Activated naive CD4-positive, alpha-beta T cell treated with Interleukin-2 at 50 U/mL for 16 hours (primary cell): ENCODE results near the gene ZC3H4.
"Not testable (repeated sequence)": the region's sequence is repeated elsewhere in the genome, so short reads cannot be mapped to it uniquely, and the experiment has no call there.

Source experiments
- DNase-seq: peaks from one replicate; pipeline ENCODE4 v3.0.0-alpha.2; 2020

Gene ZC3H4

GRCh38 chr19:47107202-47107952 is 6.2 kb downstream of the ZC3H4 start:
- DNase-seq = peak; percentile 41

GRCh38 chr19:47106821-47107201 is 6.8 kb downstream of the ZC3H4 start:
- DNase-seq = no peak

DNA sequence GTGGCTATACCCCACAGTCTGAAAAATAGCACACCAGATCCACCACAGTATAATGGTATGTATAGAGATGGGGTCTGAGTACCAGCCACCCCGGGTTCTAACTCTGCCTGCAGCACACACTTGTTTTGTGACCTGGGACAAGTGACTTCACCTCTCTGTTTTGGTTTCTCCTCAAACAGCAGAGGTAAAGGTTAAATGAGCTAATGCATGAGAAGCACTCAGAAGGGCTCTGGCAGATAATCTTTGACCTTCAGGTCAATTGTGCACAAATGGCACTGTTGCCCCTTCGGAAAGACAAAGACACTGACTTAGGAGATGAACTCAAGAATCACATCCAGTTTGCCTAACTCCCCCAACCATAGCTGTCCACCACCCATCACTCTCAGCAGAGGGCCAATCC is 7.7 kb downstream of the ZC3H4 start:
- DNase-seq = no peak

DNA sequence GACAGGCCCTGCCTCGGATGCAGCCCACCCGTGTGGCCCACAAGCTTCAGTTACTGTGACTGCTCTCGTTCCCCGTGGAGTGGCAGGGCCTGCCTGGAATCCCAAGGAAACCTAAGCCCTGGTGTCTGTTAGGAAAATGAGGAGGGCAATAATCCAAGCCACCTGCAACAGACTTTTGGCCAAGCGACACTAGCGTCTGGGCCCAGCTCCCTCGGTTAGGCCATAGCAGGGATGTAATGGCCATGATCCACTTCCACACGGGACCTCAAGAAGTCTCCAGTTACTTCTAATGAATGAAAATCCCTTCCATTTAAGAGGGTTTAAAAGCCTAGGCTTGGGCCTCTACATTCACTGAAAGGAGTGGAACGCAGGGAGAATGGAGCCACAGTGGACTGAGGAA is 8.9 kb downstream of the ZC3H4 start:
- DNase-seq = no peak

- no peak for DNase-seq
These were observed 11.1 kb downstream of the ZC3H4 start for GRCh38 chr19:47102346-47103060.

GRCh38 chr19:47101116-47101515 is 12.5 kb downstream of the ZC3H4 start:
- not testable (repeated sequence) for DNase-seq

DNA sequence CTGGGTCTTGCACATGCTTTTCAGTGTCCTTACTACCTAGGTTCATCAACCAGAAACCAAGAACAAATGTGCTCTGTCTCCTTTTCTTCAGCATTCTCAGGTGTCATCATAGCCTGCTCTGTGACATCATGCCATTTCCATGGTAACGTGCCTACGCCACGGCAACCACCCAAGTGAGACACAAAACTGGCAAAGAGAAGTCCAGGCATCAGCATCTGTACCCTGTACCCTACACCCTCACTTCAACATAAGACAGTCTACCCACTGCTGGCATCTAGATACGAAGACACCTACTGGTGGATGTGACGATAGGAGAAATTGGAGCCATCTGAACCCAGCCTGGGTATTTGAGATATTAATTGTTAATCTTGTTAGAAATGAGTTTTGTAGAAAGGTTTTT is 13.3 kb downstream of the ZC3H4 start:
- DNase-seq = no peak

GRCh38 chr19:47099576-47100050 is 14.0 kb downstream of the ZC3H4 start:
- no peak for DNase-seq

- no peak for DNase-seq
These were observed 15.0 kb downstream of the ZC3H4 start for GRCh38 chr19:47098608-47099007.

- no peak for DNase-seq
These were observed 16.0 kb downstream of the ZC3H4 start for GRCh38 chr19:47097396-47098201.

GRCh38 chr19:47096721-47097120 is 16.9 kb downstream of the ZC3H4 start:
- no peak for DNase-seq

GRCh38 chr19:47096100-47096704 is 17.4 kb downstream of the ZC3H4 start:
- no peak for DNase-seq

DNA sequence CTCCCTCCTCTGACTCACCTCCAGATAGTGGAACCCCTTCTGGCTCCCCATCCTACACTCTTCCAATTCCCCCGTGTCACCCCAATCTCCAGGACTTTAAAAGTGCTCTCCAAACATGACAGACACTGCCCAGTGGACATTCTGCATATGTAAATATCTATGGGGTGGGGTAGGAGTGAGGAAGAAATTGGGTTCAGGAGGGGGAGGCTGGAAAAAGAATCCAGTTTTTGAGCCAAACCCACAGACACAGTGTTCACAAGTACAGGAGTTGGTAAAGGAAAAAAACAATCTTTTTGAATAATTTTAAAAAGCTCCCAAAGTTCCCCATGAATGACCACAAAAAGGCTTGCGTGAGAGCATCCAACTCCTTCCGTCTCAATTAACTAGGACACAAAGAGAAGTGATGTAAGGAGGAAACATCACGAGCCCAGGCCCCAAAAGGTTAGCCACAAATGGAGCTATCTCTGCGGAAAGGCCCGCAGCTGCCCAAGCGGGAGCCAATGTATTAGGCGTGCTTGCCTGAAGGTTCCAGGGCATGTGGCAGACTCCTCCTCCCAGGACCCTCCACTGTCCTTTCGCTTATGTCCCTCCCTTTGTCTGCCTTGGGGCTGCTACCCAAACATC is 18.0 kb downstream of the ZC3H4 start:
- DNase-seq = peak; percentile 28

DNA sequence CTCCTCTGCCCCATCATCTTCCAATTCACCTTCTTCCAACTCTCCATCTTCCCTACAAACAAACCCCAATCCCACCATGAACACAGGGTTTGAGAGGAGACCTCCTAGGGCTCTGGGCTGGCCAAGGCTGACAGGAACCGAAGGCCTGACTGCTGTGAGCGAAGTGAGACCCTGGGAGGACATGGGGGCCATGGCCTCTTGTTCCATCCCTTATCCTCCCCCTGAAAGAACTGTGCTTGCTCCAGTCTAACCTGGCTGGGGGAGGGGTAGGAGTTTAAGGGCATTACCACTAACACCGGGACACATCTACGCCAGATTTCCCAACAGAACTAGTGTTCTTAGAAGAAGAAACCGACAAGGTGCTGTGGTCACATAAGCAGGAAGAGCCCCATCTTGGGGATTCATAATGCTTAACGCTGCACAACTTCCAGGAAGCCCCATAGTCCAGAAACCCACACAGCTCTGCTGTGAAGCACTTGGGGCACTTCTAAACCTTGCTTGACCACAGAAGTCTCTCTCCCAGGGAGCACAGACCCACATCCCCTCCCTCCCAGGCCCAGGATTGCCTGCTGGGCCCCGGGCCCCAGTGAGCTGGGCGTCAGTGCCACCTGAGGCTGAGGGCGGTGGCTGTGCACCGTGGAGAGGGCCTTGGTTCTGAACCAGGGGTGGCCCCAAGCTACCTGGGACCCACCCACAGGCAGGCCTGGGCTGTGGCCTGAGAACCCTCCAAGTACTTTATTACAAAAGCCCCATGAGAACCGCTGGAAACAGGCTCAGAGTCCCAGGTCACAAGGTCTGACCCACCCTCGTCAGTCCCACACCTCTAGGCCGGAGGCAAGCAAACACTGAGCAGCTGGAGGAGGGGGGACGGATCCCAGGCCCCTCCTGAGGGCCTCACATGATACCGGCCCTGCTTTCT is 18.8 kb downstream of the ZC3H4 start:
- peak; percentile 53 for DNase-seq

DNA sequence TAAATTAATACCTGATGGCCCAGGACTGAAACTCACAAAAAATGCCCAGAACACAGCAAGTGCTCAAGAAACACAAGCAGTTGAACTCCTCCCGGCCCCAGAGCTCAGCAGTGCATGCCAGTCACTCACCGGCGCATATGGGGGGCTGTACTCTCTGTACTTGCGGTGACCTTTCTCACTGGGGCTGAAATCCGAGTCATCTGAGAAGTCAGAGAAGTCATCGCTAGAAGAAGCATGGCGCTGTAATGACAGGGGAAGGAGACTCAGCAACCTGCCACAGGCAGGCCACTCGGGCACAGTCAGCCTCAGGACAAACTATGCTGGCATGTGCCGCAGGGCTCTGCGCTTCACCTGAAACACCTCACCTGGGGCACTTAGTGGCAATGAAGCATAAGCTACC is 19.7 kb downstream of the ZC3H4 start:
- DNase-seq = peak; percentile 54

DNA sequence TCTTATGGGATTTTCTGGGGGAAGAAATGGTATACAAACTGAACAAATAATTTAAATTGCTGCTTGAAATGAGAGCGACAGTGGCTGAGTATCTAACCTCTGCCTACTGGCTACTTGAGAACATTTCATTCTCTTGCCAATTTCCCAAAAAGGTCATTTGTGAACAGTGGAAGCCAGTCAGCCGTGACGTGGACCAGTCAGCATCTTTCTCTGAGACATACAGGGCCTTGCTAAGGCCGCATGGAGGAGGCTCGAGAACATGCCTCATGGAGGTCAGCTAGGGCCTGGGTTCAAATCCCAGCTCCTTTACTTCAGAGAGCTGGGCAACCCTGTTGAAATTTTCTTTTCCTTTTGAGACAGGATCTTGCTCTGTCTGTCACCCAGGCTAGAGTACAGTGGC is 20.3 kb downstream of the ZC3H4 start:
- no peak for DNase-seq

GRCh38 chr19:47089767-47090350 is 23.7 kb downstream of the ZC3H4 start:
- DNase-seq = no peak

GRCh38 chr19:47086280-47086679 is 27.3 kb downstream of the ZC3H4 start:
- no peak for DNase-seq

GRCh38 chr19:47084879-47085439 is 28.6 kb downstream of the ZC3H4 start:
- no peak for DNase-seq

- DNase-seq = no peak
These were observed 31.1 kb downstream of the ZC3H4 start for GRCh38 chr19:47082493-47082892.

GRCh38 chr19:47081095-47081494 is 32.5 kb downstream of the ZC3H4 start:
- no peak for DNase-seq
